HG03196 (cell line): ENCODE data around the gene UNC5C.

Source experiments
- ATAC-seq: cut with Tn5 transposase; IDR thresholded peaks from one replicate; pipeline ENCODE4 v1.9.1; 2021; ENCODE audit not compliant: unreplicated experiment

Gene UNC5C

GRCh38 chr4:95360256-95360903, 188.4 kb downstream of the UNC5C start:
- ATAC-seq = no peak

GRCh38 chr4:95358421-95358820, 190.4 kb downstream of the UNC5C start:
- no peak for ATAC-seq

- no peak for ATAC-seq
Measured at GRCh38 chr4:95355021-95355420, 193.8 kb downstream of the UNC5C start.

- no peak for ATAC-seq
Measured at GRCh38 chr4:95348418-95348817, 200.4 kb downstream of the UNC5C start.

GRCh38 chr4:95343235-95343634, 205.5 kb downstream of the UNC5C start:
- no peak for ATAC-seq

GRCh38 chr4:95340191-95340590, 208.6 kb downstream of the UNC5C start:
- ATAC-seq = no peak

GRCh38 chr4:95325665-95326064, 223.1 kb downstream of the UNC5C start:
- ATAC-seq = no peak

- ATAC-seq = no peak
Measured at GRCh38 chr4:95319169-95319568, 229.6 kb downstream of the UNC5C start.

- ATAC-seq = no peak
Measured at GRCh38 chr4:95318483-95318882, 230.3 kb downstream of the UNC5C start.

GRCh38 chr4:95318044-95318443, 230.7 kb downstream of the UNC5C start:
- ATAC-seq = no peak

- ATAC-seq = no peak
Measured at GRCh38 chr4:95317085-95317793, 231.5 kb downstream of the UNC5C start.

- ATAC-seq = no peak
Measured at GRCh38 chr4:95314573-95314972, 234.2 kb downstream of the UNC5C start.

GRCh38 chr4:95304898-95305297, 243.9 kb downstream of the UNC5C start:
- ATAC-seq = no peak

GRCh38 chr4:95300304-95300703, 248.5 kb downstream of the UNC5C start:
- no peak for ATAC-seq

- ATAC-seq = no peak
Measured at GRCh38 chr4:95296052-95296451, 252.7 kb downstream of the UNC5C start.

- ATAC-seq = no peak
Measured at GRCh38 chr4:95295157-95295556, 253.6 kb downstream of the UNC5C start.

- no peak for ATAC-seq
Measured at GRCh38 chr4:95294321-95294720, 254.5 kb downstream of the UNC5C start.

GRCh38 chr4:95293014-95293413, 255.8 kb downstream of the UNC5C start:
- ATAC-seq = no peak

- no peak for ATAC-seq
Measured at GRCh38 chr4:95290702-95291101, 258.1 kb downstream of the UNC5C start.

GRCh38 chr4:95289028-95289634, 259.6 kb downstream of the UNC5C start:
- ATAC-seq = peak; percentile 78

- no peak for ATAC-seq
Measured at GRCh38 chr4:95288552-95288951, 260.2 kb downstream of the UNC5C start.

GRCh38 chr4:95285797-95286196, 263.0 kb downstream of the UNC5C start:
- ATAC-seq = no peak
